ENCODE results near the gene ATL3. TPM values are rescaled to one million over a fixed set of nuclear protein-coding genes. Genes with fewer than 3 reads are reported as not detected.

Gene ATL3
- total RNA-seq (120 and 147 TPM in 2 replicates), polyA plus RNA-seq (89.5 and 111 TPM in 2 replicates), polyA minus RNA-seq (ENCODE audit: low replicate concordance) (46.6 and 65.0 TPM in 2 replicates)
- polyA plus RNA-seq (2012) = 42.3 and 43.9 TPM in 2 replicates

- H3K4me2 ChIP-seq (ENCODE audit: extremely low read depth, insufficient read depth, low read length) = peak within 1 kb of the TSS; percentile 88
- TF ChIP-seq, protein P1, sequence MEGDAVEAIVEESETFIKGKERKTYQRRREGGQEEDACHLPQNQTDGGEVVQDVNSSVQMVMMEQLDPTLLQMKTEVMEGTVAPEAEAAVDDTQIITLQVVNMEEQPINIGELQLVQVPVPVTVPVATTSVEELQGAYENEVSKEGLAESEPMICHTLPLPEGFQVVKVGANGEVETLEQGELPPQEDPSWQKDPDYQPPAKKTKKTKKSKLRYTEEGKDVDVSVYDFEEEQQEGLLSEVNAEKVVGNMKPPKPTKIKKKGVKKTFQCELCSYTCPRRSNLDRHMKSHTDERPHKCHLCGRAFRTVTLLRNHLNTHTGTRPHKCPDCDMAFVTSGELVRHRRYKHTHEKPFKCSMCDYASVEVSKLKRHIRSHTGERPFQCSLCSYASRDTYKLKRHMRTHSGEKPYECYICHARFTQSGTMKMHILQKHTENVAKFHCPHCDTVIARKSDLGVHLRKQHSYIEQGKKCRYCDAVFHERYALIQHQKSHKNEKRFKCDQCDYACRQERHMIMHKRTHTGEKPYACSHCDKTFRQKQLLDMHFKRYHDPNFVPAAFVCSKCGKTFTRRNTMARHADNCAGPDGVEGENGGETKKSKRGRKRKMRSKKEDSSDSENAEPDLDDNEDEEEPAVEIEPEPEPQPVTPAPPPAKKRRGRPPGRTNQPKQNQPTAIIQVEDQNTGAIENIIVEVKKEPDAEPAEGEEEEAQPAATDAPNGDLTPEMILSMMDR (conservative IDR thresholded peaks at IDR 0.05 in 1 of 2, IDR thresholded peaks at IDR 0.05 in 1 of 2; ENCODE audit: low read depth in 1 of 2, low read length in 2 of 2) = no peak
- no peak for TF ChIP-seq EZH2 (IDR thresholded peaks at IDR 0.05; ENCODE audit: low read length, missing control alignments)
- H2AFZ ChIP-seq (ENCODE audit: low read length) = peak within 1 kb of the TSS; percentile 55
- peak within 1 kb of the TSS; percentile 90 for H3K9ac ChIP-seq (ENCODE audit: insufficient read depth, low read length)
- peaks cover 15% of the 10 kb centered on the region for H3K4me1 ChIP-seq (ENCODE audit: control insufficient read depth, extremely low read depth, insufficient read depth, low read length)
- H3K9me3 ChIP-seq (ENCODE audit: control insufficient read depth, insufficient read depth, low read depth, low read length) = no peaks in the 10 kb centered on the region
- H3K4me3 ChIP-seq (replicated peaks in 1 of 4; ENCODE audit: control extremely low read depth in 1 of 4, insufficient read depth in 1 of 4, low read depth in 3 of 4, low read length in 4 of 4) = peak within 1 kb of the TSS; percentile 49 to 90 (median 72)
- no peaks in the 10 kb centered on the region for H4K20me1 ChIP-seq (ENCODE audit: control insufficient read depth, extremely low read depth, insufficient read depth, low read length)
- H3K79me2 ChIP-seq (ENCODE audit: control insufficient read depth, insufficient read depth, low read length) = peaks cover 30% of the 10 kb centered on the region
- peaks cover 2% of the 10 kb centered on the region for H3K36me3 ChIP-seq (ENCODE audit: control insufficient read depth, insufficient read depth, low read length)
- peak within 1 kb of the TSS; percentile 82 for H3K27ac ChIP-seq (ENCODE audit: insufficient read depth, low read length)
- H3K27me3 ChIP-seq (ENCODE audit: control insufficient read depth, insufficient read depth, low read length) = no peaks in the 10 kb centered on the region
- DNase-seq (ENCODE audit: low read depth in 2 of 2) = peak; percentile 95
Measured at GRCh38 chr11:63671322-63672155, at the start of gene ATL3. Gene ATL3, minus strand, starts transcription at chr11:63671376. Its CDS starts 41 bp downstream, at chr11:63671335.

DNA sequence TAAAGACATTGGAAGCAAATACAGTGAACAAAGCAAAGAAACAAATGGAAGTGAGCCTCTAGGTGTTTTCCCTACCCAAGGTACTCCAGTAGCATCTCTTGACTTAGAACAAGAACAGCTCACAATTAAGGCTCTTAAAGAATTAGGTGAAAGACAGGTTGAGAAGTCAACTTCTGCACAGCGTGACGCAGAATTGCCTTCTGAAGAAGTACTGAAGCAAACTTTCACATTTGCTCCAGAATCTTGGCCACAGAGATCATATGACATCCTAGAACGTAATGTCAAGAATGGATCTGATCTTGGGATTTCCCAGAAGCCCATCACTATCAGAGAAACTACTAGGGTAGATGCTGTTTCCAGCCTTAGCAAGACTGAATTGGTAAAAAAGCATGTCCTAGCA lies 49.4 kb upstream of the ATL3 start:
- H2AFZ ChIP-seq (ENCODE audit: low read length) = no peak overlapping the region
- no peaks in the 10 kb centered on the region for H3K36me3 ChIP-seq (ENCODE audit: control insufficient read depth, insufficient read depth, low read length)
- H3K4me1 ChIP-seq (ENCODE audit: control insufficient read depth, extremely low read depth, insufficient read depth, low read length) = no peaks in the 10 kb centered on the region

GRCh38 chr11:63719987-63720386 lies 48.8 kb upstream of the ATL3 start:
- Histone ChIP-seq H4K20me1 (ENCODE audit: control insufficient read depth, extremely low read depth, insufficient read depth, low read length) (no peaks in the 10 kb centered on the region), H3K79me2 (ENCODE audit: control insufficient read depth, insufficient read depth, low read length) (peaks cover 12% of the 10 kb centered on the region)

More for the DNA sequence above, 49.4 kb upstream of the ATL3 start:
- Histone ChIP-seq H3K4me3 (replicated peaks in 1 of 4; ENCODE audit: control extremely low read depth in 1 of 4, insufficient read depth in 1 of 4, low read depth in 3 of 4, low read length in 4 of 4) (no peak overlapping the region), H3K27ac (ENCODE audit: insufficient read depth, low read length) (no peak overlapping the region), H3K9ac (ENCODE audit: insufficient read depth, low read length) (no peak overlapping the region), H3K79me2 (ENCODE audit: control insufficient read depth, insufficient read depth, low read length) (peaks cover 12% of the 10 kb centered on the region), H4K20me1 (ENCODE audit: control insufficient read depth, extremely low read depth, insufficient read depth, low read length) (no peaks in the 10 kb centered on the region), H3K9me3 (ENCODE audit: control insufficient read depth, insufficient read depth, low read depth, low read length) (no peaks in the 10 kb centered on the region), H3K4me2 (ENCODE audit: extremely low read depth, insufficient read depth, low read length) (no peak overlapping the region), H3K27me3 (ENCODE audit: control insufficient read depth, insufficient read depth, low read length) (no peaks in the 10 kb centered on the region)
- no peak for DNase-seq (ENCODE audit: low read depth in 2 of 2)
- TF ChIP-seq, protein P1 (conservative IDR thresholded peaks at IDR 0.05 in 1 of 2, IDR thresholded peaks at IDR 0.05 in 1 of 2; ENCODE audit: low read depth in 1 of 2, low read length in 2 of 2) = no peak
- no peak for TF ChIP-seq EZH2 (IDR thresholded peaks at IDR 0.05; ENCODE audit: low read length, missing control alignments)

More at GRCh38 chr11:63719987-63720386, 48.8 kb upstream of the ATL3 start:
- no peak overlapping the region for H2AFZ ChIP-seq (ENCODE audit: low read length)
- H3K27ac ChIP-seq (ENCODE audit: insufficient read depth, low read length) = no peak overlapping the region
- no peak overlapping the region for H3K4me2 ChIP-seq (ENCODE audit: extremely low read depth, insufficient read depth, low read length)
- no peak overlapping the region for H3K9ac ChIP-seq (ENCODE audit: insufficient read depth, low read length)
- H3K9me3 ChIP-seq (ENCODE audit: control insufficient read depth, insufficient read depth, low read depth, low read length) = no peaks in the 10 kb centered on the region
- no peaks in the 10 kb centered on the region for H3K4me1 ChIP-seq (ENCODE audit: control insufficient read depth, extremely low read depth, insufficient read depth, low read length)
- TF ChIP-seq EZH2 (IDR thresholded peaks at IDR 0.05; ENCODE audit: low read length, missing control alignments) = no peak
- TF ChIP-seq, protein P1 (conservative IDR thresholded peaks at IDR 0.05 in 1 of 2, IDR thresholded peaks at IDR 0.05 in 1 of 2; ENCODE audit: low read depth in 1 of 2, low read length in 2 of 2) = no peak
- peak; percentile 43 to 66 for DNase-seq (ENCODE audit: low read depth in 2 of 2)
- no peaks in the 10 kb centered on the region for H3K27me3 ChIP-seq (ENCODE audit: control insufficient read depth, insufficient read depth, low read length)
- no peak overlapping the region for H3K4me3 ChIP-seq (replicated peaks in 1 of 4; ENCODE audit: control extremely low read depth in 1 of 4, insufficient read depth in 1 of 4, low read depth in 3 of 4, low read length in 4 of 4)
- H3K36me3 ChIP-seq (ENCODE audit: control insufficient read depth, insufficient read depth, low read length) = no peaks in the 10 kb centered on the region
